Glomerular endothelial cell (primary cell): ENCODE measurements around the gene NCKAP5. TPM values are rescaled to one million over a fixed set of nuclear protein-coding genes. Genes with fewer than 3 reads are reported as not detected.

Experiments used
- DNase-seq: peaks from one replicate; pipeline ENCODE4 v3.0.0-alpha.2; 2011; ENCODE audit warnings: low read depth, low spot score; ENCODE audit errors: extremely low read depth
- total RNA-seq: library from RNA; depleted of rRNA; stranded (reverse); fragments of >200 nt; gene quantifications from 2 replicates; pipeline ENCODE4 v1.2.3, GENCODE V29; 2015

Gene NCKAP5
- total RNA-seq, 1 donor from 2014 or later: 6.8 TPM

- DNase-seq: no peak
Observed at GRCh38 chr2:133062931-133063665, 505.2 kb downstream of the NCKAP5 start.

- no peak for DNase-seq
Observed at GRCh38 chr2:133061874-133062593, 506.2 kb downstream of the NCKAP5 start.

GRCh38 chr2:133054297-133054696 is 514.0 kb downstream of the NCKAP5 start:
- DNase-seq: no peak

GRCh38 chr2:133053541-133053940 is 514.7 kb downstream of the NCKAP5 start:
- DNase-seq: no peak

- no peak for DNase-seq
Observed at GRCh38 chr2:133045787-133046186, 522.5 kb downstream of the NCKAP5 start.

GRCh38 chr2:133044556-133044955 is 523.7 kb downstream of the NCKAP5 start:
- no peak for DNase-seq

GRCh38 chr2:133040170-133040569 is 528.1 kb downstream of the NCKAP5 start:
- no peak for DNase-seq

- no peak for DNase-seq
Observed at GRCh38 chr2:133039531-133039930, 528.7 kb downstream of the NCKAP5 start.

- no peak for DNase-seq
Observed at GRCh38 chr2:133026536-133027177, 541.6 kb downstream of the NCKAP5 start.

GRCh38 chr2:133025004-133025403 is 543.3 kb downstream of the NCKAP5 start:
- no peak for DNase-seq

GRCh38 chr2:133012847-133013734 is 555.2 kb downstream of the NCKAP5 start:
- DNase-seq: no peak

GRCh38 chr2:133004623-133005022 is 563.6 kb downstream of the NCKAP5 start:
- DNase-seq: no peak

GRCh38 chr2:132999421-132999820 is 568.8 kb downstream of the NCKAP5 start:
- DNase-seq: no peak

- DNase-seq: no peak
Observed at GRCh38 chr2:132998221-132998620, 570.0 kb downstream of the NCKAP5 start.

GRCh38 chr2:132991471-132992045 is 576.7 kb downstream of the NCKAP5 start:
- DNase-seq: no peak

GRCh38 chr2:132984731-132985130 is 583.5 kb downstream of the NCKAP5 start:
- DNase-seq: no peak

- no peak for DNase-seq
Observed at GRCh38 chr2:132980304-132980703, 588.0 kb downstream of the NCKAP5 start.

- no peak for DNase-seq
Observed at GRCh38 chr2:132979339-132980093, 588.7 kb downstream of the NCKAP5 start.

- DNase-seq: no peak
Observed at GRCh38 chr2:132978840-132979239, 589.4 kb downstream of the NCKAP5 start.
